HepG2 (cell line): ENCODE data around the gene MACROD2. TPM values are rescaled to one million over a fixed set of nuclear protein-coding genes. Genes with fewer than 3 reads are reported as not detected.
A peak's percentile ranks its signal among the peaks of the same experiment; 100 is the strongest.

Experiments
- CEBPG ChIP-seq: IDR thresholded peaks from 2 replicates; pipeline ENCODE4 v1.6.1; 2016
- ETV6 ChIP-seq: sonication (generic); formaldehyde crosslinking; conservative IDR thresholded peaks from 2 replicates; pipeline ENCODE4 v1.4.0; 2020; ENCODE audit warnings: missing genetic modification reagents
- GABPA ChIP-seq, 2 experiments: IDR thresholded peaks; 2 replicates each; pipeline ENCODE4 v1.6.1; 2011 to 2016; ENCODE audit warnings: low read depth in 2 of 2, low read length in 1 of 2, missing biosample characterization in 1 of 2, missing genetic modification characterization in 1 of 2
- HNRNPLL ChIP-seq: fragments of 200-400 bp; formaldehyde crosslinking; IDR thresholded peaks from 2 replicates; pipeline ENCODE4 v1.6.1; 2017; ENCODE audit warnings: mild to moderate bottlenecking, low read depth, low read length; ENCODE audit not compliant: poor library complexity, severe bottlenecking
- NFE2L1 ChIP-seq: sonication (generic); formaldehyde crosslinking; IDR thresholded peaks from 2 replicates; pipeline ENCODE4 v1.4.0; 2020; ENCODE audit warnings: missing genetic modification reagents, mild to moderate bottlenecking, borderline replicate concordance
- NKX3-1 ChIP-seq: sonication (generic); formaldehyde crosslinking; IDR thresholded peaks from 2 replicates; pipeline ENCODE4 v1.5.0; 2020; ENCODE audit warnings: missing genetic modification reagents
- RBAK ChIP-seq: sonication (generic); formaldehyde crosslinking; IDR thresholded peaks from 2 replicates; pipeline ENCODE4 v1.5.1; 2020; ENCODE audit warnings: mild to moderate bottlenecking, missing genetic modification reagents
- TCF12 ChIP-seq, 2 experiments: fragments of 450-650 bp in 1 of 2; sonication (generic) in 1 of 2; formaldehyde crosslinking in 1 of 2; IDR thresholded peaks; 2 replicates each; pipeline versions ENCODE4 v1.6.1 to v1.8.0; 2017 to 2022; ENCODE audit warnings: antibody characterized with exemption in 1 of 2, mild to moderate bottlenecking in 1 of 2, missing genetic modification reagents in 1 of 2, moderate library complexity in 1 of 2
- ZBTB38 ChIP-seq: sonication (generic); formaldehyde crosslinking; IDR thresholded peaks from 2 replicates; pipeline ENCODE4 v1.5.1; 2020; ENCODE audit warnings: mild to moderate bottlenecking, missing genetic modification reagents
- ZMAT3 ChIP-seq: sonication (generic); formaldehyde crosslinking; conservative IDR thresholded peaks from 2 replicates; pipeline ENCODE4 v1.7.0; 2021; ENCODE audit warnings: missing genetic modification reagents
- ZNF234 ChIP-seq: sonication (generic); formaldehyde crosslinking; conservative IDR thresholded peaks from 2 replicates; pipeline ENCODE4 v1.5.1; 2020; ENCODE audit warnings: mild to moderate bottlenecking, missing genetic modification reagents
- ZNF33B ChIP-seq: sonication (generic); formaldehyde crosslinking; IDR thresholded peaks from 2 replicates; pipeline ENCODE4 v1.5.1; 2020; ENCODE audit warnings: mild to moderate bottlenecking, missing genetic modification reagents
- ZNF703 ChIP-seq: sonication (generic); formaldehyde crosslinking; IDR thresholded peaks from 2 replicates; pipeline ENCODE4 v1.5.1; 2020; ENCODE audit warnings: missing genetic modification reagents, mild to moderate bottlenecking, moderate library complexity, borderline replicate concordance
- polyA plus RNA-seq, 8 experiments: library from polyadenylated mRNA; depleted of rRNA in 3 of 8; stranded (reverse) in 7 of 8; unstranded in 1 of 8; fragments of >200 nt; fragmentation: Illumina TruSeq in 4 of 8; extraction: Trizol in 4 of 8; gene quantifications; 2 replicates each; pipeline versions ENCODE4 v1.2.1 to v1.2.3, GENCODE V29; 2011 to 2016; ENCODE audit warnings: low read depth in 4 of 8, missing spikeins in 1 of 8, mixed read lengths in 1 of 8; ENCODE audit not compliant: insufficient read depth in 1 of 8
- total RNA-seq, 5 experiments: library from RNA; depleted of rRNA; stranded (reverse); fragments of >200 nt; fragmentation: Illumina TruSeq; extraction: Trizol; gene quantifications; 2 replicates each; pipeline ENCODE4 v1.2.3, GENCODE V29; 2016; ENCODE audit warnings: low read depth in 1 of 5
- TF ChIP-seq, protein P1 (sequence below): sonication (generic); formaldehyde crosslinking; IDR thresholded peaks from 2 replicates; pipeline ENCODE4 v1.8.1; 2023; ENCODE audit warnings: mild to moderate bottlenecking, missing genetic modification reagents
- TF ChIP-seq, protein P2 (sequence below): sonication (generic); formaldehyde crosslinking; IDR thresholded peaks from 2 replicates; pipeline ENCODE4 v1.5.0; 2020; ENCODE audit warnings: mild to moderate bottlenecking, missing genetic modification reagents
- TF ChIP-seq, protein P3 (sequence below): sonication (generic); formaldehyde crosslinking; IDR thresholded peaks from 2 replicates; pipeline ENCODE4 v1.4.0; 2020; ENCODE audit warnings: missing genetic modification reagents
- TF ChIP-seq, protein P4 (sequence below): sonication (generic); formaldehyde crosslinking; IDR thresholded peaks from 2 replicates; pipeline ENCODE4 v1.4.0; 2020; ENCODE audit warnings: missing genetic modification reagents, borderline replicate concordance
- TF ChIP-seq, protein P5 (sequence below): IDR thresholded peaks from 2 replicates; pipeline ENCODE4 v1.6.1; 2016; ENCODE audit warnings: low read depth, control low read depth
- TF ChIP-seq, protein P6 (sequence below): sonication (generic); formaldehyde crosslinking; IDR thresholded peaks from 2 replicates; pipeline ENCODE4 v1.4.0; 2020; ENCODE audit warnings: missing genetic modification reagents

The MACROD2 gene
- total and polyA plus RNA-seq, 2 of the 13 experiments (the other 11 are each of a cell fraction or from before 2014, with no cell fraction given) = 0.13 to 0.51 TPM

DNA sequence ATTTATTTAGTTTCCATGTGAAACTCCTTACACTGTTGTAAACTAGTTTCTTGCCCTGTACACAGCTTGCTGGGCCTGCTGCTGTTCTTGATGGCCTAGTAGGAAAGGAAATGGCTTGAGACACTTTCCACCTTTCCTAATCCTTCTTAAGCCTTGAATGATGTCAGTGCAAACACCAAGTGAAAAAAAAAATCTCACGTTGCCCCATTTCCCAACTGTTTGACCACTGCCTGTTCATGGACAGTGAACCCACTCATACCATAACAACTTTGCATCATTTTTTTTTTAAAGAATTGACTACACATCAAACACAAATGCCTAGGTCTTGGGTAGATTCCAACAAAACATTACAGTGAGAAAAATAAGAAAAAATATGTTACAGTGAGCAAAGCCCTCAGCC, 995.7 kb downstream of the MACROD2 start (continued):
- no peak for TF ChIP-seq ZNF703 (CRISPR knock-in tag)
- TF ChIP-seq, protein P1, sequence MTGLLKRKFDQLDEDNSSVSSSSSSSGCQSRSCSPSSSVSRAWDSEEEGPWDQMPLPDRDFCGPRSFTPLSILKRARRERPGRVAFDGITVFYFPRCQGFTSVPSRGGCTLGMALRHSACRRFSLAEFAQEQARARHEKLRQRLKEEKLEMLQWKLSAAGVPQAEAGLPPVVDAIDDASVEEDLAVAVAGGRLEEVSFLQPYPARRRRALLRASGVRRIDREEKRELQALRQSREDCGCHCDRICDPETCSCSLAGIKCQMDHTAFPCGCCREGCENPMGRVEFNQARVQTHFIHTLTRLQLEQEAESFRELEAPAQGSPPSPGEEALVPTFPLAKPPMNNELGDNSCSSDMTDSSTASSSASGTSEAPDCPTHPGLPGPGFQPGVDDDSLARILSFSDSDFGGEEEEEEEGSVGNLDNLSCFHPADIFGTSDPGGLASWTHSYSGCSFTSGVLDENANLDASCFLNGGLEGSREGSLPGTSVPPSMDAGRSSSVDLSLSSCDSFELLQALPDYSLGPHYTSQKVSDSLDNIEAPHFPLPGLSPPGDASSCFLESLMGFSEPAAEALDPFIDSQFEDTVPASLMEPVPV (CRISPR knock-in tag) = no peak; the same call in 1 of the 2 replicates
- peak; percentile 44; the same call in 1 of the 2 replicates for TF ChIP-seq NKX3-1 (CRISPR knock-in tag)
- no peak for TF ChIP-seq GABPA (IDR thresholded peaks at IDR 0.05; ENCODE audit: low read depth, low read length)
- TF ChIP-seq GABPA (CRISPR knock-in tag; IDR thresholded peaks at IDR 0.05; ENCODE audit: low read depth) = no peak; the same call in 1 of the 2 replicates
- TF ChIP-seq, protein P2, sequence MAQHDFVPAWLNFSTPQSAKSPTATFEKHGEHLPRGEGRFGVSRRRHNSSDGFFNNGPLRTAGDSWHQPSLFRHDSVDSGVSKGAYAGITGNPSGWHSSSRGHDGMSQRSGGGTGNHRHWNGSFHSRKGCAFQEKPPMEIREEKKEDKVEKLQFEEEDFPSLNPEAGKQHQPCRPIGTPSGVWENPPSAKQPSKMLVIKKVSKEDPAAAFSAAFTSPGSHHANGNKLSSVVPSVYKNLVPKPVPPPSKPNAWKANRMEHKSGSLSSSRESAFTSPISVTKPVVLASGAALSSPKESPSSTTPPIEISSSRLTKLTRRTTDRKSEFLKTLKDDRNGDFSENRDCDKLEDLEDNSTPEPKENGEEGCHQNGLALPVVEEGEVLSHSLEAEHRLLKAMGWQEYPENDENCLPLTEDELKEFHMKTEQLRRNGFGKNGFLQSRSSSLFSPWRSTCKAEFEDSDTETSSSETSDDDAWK (CRISPR knock-in tag) = no peak
- TF ChIP-seq, protein P3, sequence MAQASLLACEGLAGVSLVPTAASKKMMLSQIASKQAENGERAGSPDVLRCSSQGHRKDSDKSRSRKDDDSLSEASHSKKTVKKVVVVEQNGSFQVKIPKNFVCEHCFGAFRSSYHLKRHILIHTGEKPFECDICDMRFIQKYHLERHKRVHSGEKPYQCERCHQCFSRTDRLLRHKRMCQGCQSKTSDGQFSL = no peak
- TF ChIP-seq ETV6 = no peak
- TF ChIP-seq ZNF33B (CRISPR knock-in tag) = no peak
- no peak for TF ChIP-seq RBAK (CRISPR knock-in tag)
- TF ChIP-seq, protein P4, sequence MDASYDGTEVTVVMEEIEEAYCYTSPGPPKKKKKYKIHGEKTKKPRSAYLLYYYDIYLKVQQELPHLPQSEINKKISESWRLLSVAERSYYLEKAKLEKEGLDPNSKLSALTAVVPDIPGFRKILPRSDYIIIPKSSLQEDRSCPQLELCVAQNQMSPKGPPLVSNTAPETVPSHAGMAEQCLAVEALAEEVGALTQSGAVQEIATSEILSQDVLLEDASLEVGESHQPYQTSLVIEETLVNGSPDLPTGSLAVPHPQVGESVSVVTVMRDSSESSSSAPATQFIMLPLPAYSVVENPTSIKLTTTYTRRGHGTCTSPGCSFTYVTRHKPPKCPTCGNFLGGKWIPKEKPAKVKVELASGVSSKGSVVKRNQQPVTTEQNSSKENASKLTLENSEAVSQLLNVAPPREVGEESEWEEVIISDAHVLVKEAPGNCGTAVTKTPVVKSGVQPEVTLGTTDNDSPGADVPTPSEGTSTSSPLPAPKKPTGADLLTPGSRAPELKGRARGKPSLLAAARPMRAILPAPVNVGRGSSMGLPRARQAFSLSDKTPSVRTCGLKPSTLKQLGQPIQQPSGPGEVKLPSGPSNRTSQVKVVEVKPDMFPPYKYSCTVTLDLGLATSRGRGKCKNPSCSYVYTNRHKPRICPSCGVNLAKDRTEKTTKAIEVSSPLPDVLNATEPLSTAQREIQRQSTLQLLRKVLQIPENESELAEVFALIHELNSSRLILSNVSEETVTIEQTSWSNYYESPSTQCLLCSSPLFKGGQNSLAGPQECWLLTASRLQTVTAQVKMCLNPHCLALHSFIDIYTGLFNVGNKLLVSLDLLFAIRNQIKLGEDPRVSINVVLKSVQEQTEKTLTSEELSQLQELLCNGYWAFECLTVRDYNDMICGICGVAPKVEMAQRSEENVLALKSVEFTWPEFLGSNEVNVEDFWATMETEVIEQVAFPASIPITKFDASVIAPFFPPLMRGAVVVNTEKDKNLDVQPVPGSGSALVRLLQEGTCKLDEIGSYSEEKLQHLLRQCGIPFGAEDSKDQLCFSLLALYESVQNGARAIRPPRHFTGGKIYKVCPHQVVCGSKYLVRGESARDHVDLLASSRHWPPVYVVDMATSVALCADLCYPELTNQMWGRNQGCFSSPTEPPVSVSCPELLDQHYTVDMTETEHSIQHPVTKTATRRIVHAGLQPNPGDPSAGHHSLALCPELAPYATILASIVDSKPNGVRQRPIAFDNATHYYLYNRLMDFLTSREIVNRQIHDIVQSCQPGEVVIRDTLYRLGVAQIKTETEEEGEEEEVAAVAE = peak; percentile 72; the same call in 1 of the 2 replicates
- TF ChIP-seq ZBTB38 (CRISPR knock-in tag) = no peak
- peak; percentile 92 for TF ChIP-seq CEBPG
- TF ChIP-seq, protein P5, sequence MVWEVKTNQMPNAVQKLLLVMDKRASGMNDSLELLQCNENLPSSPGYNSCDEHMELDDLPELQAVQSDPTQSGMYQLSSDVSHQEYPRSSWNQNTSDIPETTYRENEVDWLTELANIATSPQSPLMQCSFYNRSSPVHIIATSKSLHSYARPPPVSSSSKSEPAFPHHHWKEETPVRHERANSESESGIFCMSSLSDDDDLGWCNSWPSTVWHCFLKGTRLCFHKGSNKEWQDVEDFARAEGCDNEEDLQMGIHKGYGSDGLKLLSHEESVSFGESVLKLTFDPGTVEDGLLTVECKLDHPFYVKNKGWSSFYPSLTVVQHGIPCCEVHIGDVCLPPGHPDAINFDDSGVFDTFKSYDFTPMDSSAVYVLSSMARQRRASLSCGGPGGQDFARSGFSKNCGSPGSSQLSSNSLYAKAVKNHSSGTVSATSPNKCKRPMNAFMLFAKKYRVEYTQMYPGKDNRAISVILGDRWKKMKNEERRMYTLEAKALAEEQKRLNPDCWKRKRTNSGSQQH (CRISPR knock-in tag) = no peak
- TF ChIP-seq NFE2L1 (CRISPR knock-in tag) = no peak
- no peak for TF ChIP-seq TCF12 (IDR thresholded peaks at IDR 0.05)
- TF ChIP-seq TCF12 (CRISPR knock-in tag; IDR thresholded peaks at IDR 0.05) = no peak
- no peak for TF ChIP-seq HNRNPLL
- TF ChIP-seq, protein P6, sequence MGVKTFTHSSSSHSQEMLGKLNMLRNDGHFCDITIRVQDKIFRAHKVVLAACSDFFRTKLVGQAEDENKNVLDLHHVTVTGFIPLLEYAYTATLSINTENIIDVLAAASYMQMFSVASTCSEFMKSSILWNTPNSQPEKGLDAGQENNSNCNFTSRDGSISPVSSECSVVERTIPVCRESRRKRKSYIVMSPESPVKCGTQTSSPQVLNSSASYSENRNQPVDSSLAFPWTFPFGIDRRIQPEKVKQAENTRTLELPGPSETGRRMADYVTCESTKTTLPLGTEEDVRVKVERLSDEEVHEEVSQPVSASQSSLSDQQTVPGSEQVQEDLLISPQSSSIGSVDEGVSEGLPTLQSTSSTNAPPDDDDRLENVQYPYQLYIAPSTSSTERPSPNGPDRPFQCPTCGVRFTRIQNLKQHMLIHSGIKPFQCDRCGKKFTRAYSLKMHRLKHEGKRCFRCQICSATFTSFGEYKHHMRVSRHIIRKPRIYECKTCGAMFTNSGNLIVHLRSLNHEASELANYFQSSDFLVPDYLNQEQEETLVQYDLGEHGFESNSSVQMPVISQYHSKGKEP = no peak
- TF ChIP-seq ZMAT3 (CRISPR knock-in tag) = no peak
- no peak for TF ChIP-seq ZNF234 (CRISPR knock-in tag)
